ENCODE results near the gene ZNF333.
"Not testable (repeated sequence)": the region's sequence is repeated elsewhere in the genome, so short reads cannot be mapped to it uniquely, and the experiment has no call there.

The ZNF333 gene

GRCh38 chr19:14770944-14771839, 81.3 kb downstream of the ZNF333 start:
- no peak for TF ChIP-seq POU2F2 (IDR thresholded peaks at IDR 0.05; ENCODE audit: low read depth, low read length)
- no peak for TF ChIP-seq PAX5 (IDR thresholded peaks at IDR 0.05; ENCODE audit: insufficient read depth, low read length, severe bottlenecking)
- TF ChIP-seq POLR2A (IDR thresholded peaks at IDR 0.05; ENCODE audit: low read depth, low read length) = no peak
- TF ChIP-seq SPI1 (IDR thresholded peaks at IDR 0.05; ENCODE audit: low read depth, low read length) = no peak
- no peak for TF ChIP-seq TAF1 (IDR thresholded peaks at IDR 0.05; ENCODE audit: low read depth, low read length)
- TF ChIP-seq POLR2AphosphoS5 (IDR thresholded peaks at IDR 0.05; ENCODE audit: low read depth, low read length) = no peak
- FAIRE-seq (no peak), DNase-seq (ENCODE audit: insufficient read length, low spot score) (no peak)

GRCh38 chr19:14772467-14772866, 82.6 kb downstream of the ZNF333 start:
- FAIRE-seq (no peak), DNase-seq (ENCODE audit: insufficient read length, low spot score) (no peak)
- TF ChIP-seq POLR2AphosphoS5 (IDR thresholded peaks at IDR 0.05; ENCODE audit: low read depth, low read length) = no peak
- TF ChIP-seq POLR2A (IDR thresholded peaks at IDR 0.05; ENCODE audit: low read depth, low read length) = no peak
- TF ChIP-seq POU2F2 (IDR thresholded peaks at IDR 0.05; ENCODE audit: low read depth, low read length) = no peak
- no peak for TF ChIP-seq SPI1 (IDR thresholded peaks at IDR 0.05; ENCODE audit: low read depth, low read length)
- TF ChIP-seq TAF1 (IDR thresholded peaks at IDR 0.05; ENCODE audit: low read depth, low read length) = no peak
- no peak for TF ChIP-seq PAX5 (IDR thresholded peaks at IDR 0.05; ENCODE audit: insufficient read depth, low read length, severe bottlenecking)

- DNase-seq (ENCODE audit: insufficient read length, low spot score) = no peak
- FAIRE-seq = no peak
- TF ChIP-seq POLR2AphosphoS5 (IDR thresholded peaks at IDR 0.05; ENCODE audit: low read depth, low read length) = no peak
- no peak for TF ChIP-seq TAF1 (IDR thresholded peaks at IDR 0.05; ENCODE audit: low read depth, low read length)
- TF ChIP-seq POLR2A (IDR thresholded peaks at IDR 0.05; ENCODE audit: low read depth, low read length) = no peak
- no peak for TF ChIP-seq PAX5 (IDR thresholded peaks at IDR 0.05; ENCODE audit: insufficient read depth, low read length, severe bottlenecking)
- no peak for TF ChIP-seq POU2F2 (IDR thresholded peaks at IDR 0.05; ENCODE audit: low read depth, low read length)
- TF ChIP-seq SPI1 (IDR thresholded peaks at IDR 0.05; ENCODE audit: low read depth, low read length) = no peak
Observed at GRCh38 chr19:14772995-14773394, 83.1 kb downstream of the ZNF333 start.

- FAIRE-seq = peak; percentile 62
- not testable (repeated sequence) for DNase-seq (ENCODE audit: insufficient read length, low spot score)
Observed at GRCh38 chr19:14773722-14774121, 83.9 kb downstream of the ZNF333 start.

- FAIRE-seq = no peak
Observed at GRCh38 chr19:14774373-14774772, 84.5 kb downstream of the ZNF333 start.

GRCh38 chr19:14775326-14775725, 85.5 kb downstream of the ZNF333 start:
- DNase-seq (ENCODE audit: insufficient read length, low spot score); FAIRE-seq: not testable (repeated sequence)

More at GRCh38 chr19:14774373-14774772, 84.5 kb downstream of the ZNF333 start:
- DNase-seq (ENCODE audit: insufficient read length, low spot score) = no peak
- no peak for TF ChIP-seq SPI1 (IDR thresholded peaks at IDR 0.05; ENCODE audit: low read depth, low read length)
- no peak for TF ChIP-seq TAF1 (IDR thresholded peaks at IDR 0.05; ENCODE audit: low read depth, low read length)
- no peak for TF ChIP-seq POU2F2 (IDR thresholded peaks at IDR 0.05; ENCODE audit: low read depth, low read length)
- TF ChIP-seq POLR2A (IDR thresholded peaks at IDR 0.05; ENCODE audit: low read depth, low read length) = no peak
- TF ChIP-seq PAX5 (IDR thresholded peaks at IDR 0.05; ENCODE audit: insufficient read depth, low read length, severe bottlenecking) = no peak
- no peak for TF ChIP-seq POLR2AphosphoS5 (IDR thresholded peaks at IDR 0.05; ENCODE audit: low read depth, low read length)

- FAIRE-seq = peak; percentile 33
- peak; percentile 28 for DNase-seq (ENCODE audit: insufficient read length, low spot score)
- TF ChIP-seq POLR2A (IDR thresholded peaks at IDR 0.05; ENCODE audit: low read depth, low read length) (no peak), POLR2AphosphoS5 (IDR thresholded peaks at IDR 0.05; ENCODE audit: low read depth, low read length) (no peak), SPI1 (IDR thresholded peaks at IDR 0.05; ENCODE audit: low read depth, low read length) (no peak), TAF1 (IDR thresholded peaks at IDR 0.05; ENCODE audit: low read depth, low read length) (no peak), PAX5 (IDR thresholded peaks at IDR 0.05; ENCODE audit: insufficient read depth, low read length, severe bottlenecking) (no peak), POU2F2 (IDR thresholded peaks at IDR 0.05; ENCODE audit: low read depth, low read length) (no peak)
Observed at GRCh38 chr19:14775869-14776586, 86.2 kb downstream of the ZNF333 start.

GRCh38 chr19:14777645-14778044, 87.8 kb downstream of the ZNF333 start:
- not testable (repeated sequence) for DNase-seq (ENCODE audit: insufficient read length, low spot score); FAIRE-seq

GRCh38 chr19:14778110-14778845, 88.4 kb downstream of the ZNF333 start, which contains the start of gene ADGRE2:
Gene ADGRE2, minus strand, starts transcription at chr19:14778560. Its CDS starts 1,804 bp downstream, at chr19:14776756.
- FAIRE-seq; DNase-seq (ENCODE audit: insufficient read length, low spot score): not testable (repeated sequence)

- DNase-seq (ENCODE audit: insufficient read length, low spot score) = no peak
- FAIRE-seq = no peak
- TF ChIP-seq POLR2AphosphoS5 (IDR thresholded peaks at IDR 0.05; ENCODE audit: low read depth, low read length) = no peak
- no peak for TF ChIP-seq POLR2A (IDR thresholded peaks at IDR 0.05; ENCODE audit: low read depth, low read length)
- TF ChIP-seq PAX5 (IDR thresholded peaks at IDR 0.05; ENCODE audit: insufficient read depth, low read length, severe bottlenecking) = no peak
- TF ChIP-seq SPI1 (IDR thresholded peaks at IDR 0.05; ENCODE audit: low read depth, low read length) = no peak
Observed at GRCh38 chr19:14779151-14779550, 89.3 kb downstream of the ZNF333 start.
